Subcutaneous adipose tissue (tissue), 4 donors: Measurements from ENCODE around the gene RER1. TPM values are rescaled to one million over a fixed set of nuclear protein-coding genes. Genes with fewer than 3 reads are reported as not detected.

Source experiments
- CTCF ChIP-seq: fragments of 450-650 bp; IDR thresholded peaks from one replicate; pipeline ENCODE4 v1.5.1; 2016; ENCODE audit warnings: low read depth, mild to moderate bottlenecking, control low read depth, antibody characterized with exemption, moderate library complexity
- total RNA-seq, 4 donors: library from RNA; depleted of rRNA; stranded (reverse); fragments of >200 nt; gene quantifications; one replicate each; pipeline ENCODE4 v1.1.0, GENCODE V29; 2016

RER1 gene
- total RNA-seq, 4 donors from 2014 or later: 60.5 to 92.3 (median 76.4) TPM

- no peak for TF ChIP-seq CTCF
Observed at GRCh38 chr1:2380816-2381591, 10.6 kb upstream of the RER1 start.

GRCh38 chr1:2381741-2382620, 9.7 kb upstream of the RER1 start:
- no peak for TF ChIP-seq CTCF

- TF ChIP-seq CTCF: no peak
Observed at GRCh38 chr1:2382621-2383361, 8.8 kb upstream of the RER1 start.

GRCh38 chr1:2383576-2383975, 8.1 kb upstream of the RER1 start:
- TF ChIP-seq CTCF: no peak

GRCh38 chr1:2384130-2384860, 7.3 kb upstream of the RER1 start:
- no peak for TF ChIP-seq CTCF

- no peak for TF ChIP-seq CTCF
Observed at GRCh38 chr1:2384941-2385481, 6.6 kb upstream of the RER1 start.
